IMR-90 (cell line): ENCODE data around the gene DLD. TPM values are rescaled to one million over a fixed set of nuclear protein-coding genes. Genes with fewer than 3 reads are reported as not detected.

Experiments
- ATAC-seq: fragments of 200-7000 bp; cut with Tn5 transposase; 2 replicates; pipeline ENCODE4 v1.9.1; 2020; ENCODE audit warnings: low read depth, mild to moderate bottlenecking, moderate library complexity
- BruUV-seq: library from RNA; stranded (reverse); fragments of 400-500 nt; replicated peaks from 2 replicates; lab custom pipeline; 2021; lab: Mats Ljungman, UMichigan
- CTCF ChIA-PET: fragments of 300-600 bp; formaldehyde crosslinking; extraction: SDS; loops from one replicate; lab custom pipeline; 2021; ENCODE audit warnings: antibody characterized with exemption; lab: Yijun Ruan, JAX
- POLR2A ChIA-PET: fragments of 300-600 bp; sonication (Branson Sonifier 250); formaldehyde crosslinking; loops from one replicate; lab custom pipeline; 2022; ENCODE audit warnings: antibody characterized with exemption; ENCODE audit not compliant: unreplicated experiment; lab: Charles Lee
- DNase-seq: peaks from one replicate; pipeline ENCODE4 v3.0.0; 2013
- H2AFZ ChIP-seq: replicated peaks from 2 replicates; pipeline ENCODE3; 2013; ENCODE audit warnings: low read length, mild to moderate bottlenecking; ENCODE audit not compliant: poor library complexity
- H2AK5ac ChIP-seq: 2 replicates; pipeline ENCODE4 v1.6.1; 2013; ENCODE audit warnings: low read depth, low read length, inconsistent platforms
- H2AK9ac ChIP-seq: replicated peaks from 2 replicates; pipeline ENCODE3; 2013; ENCODE audit warnings: mild to moderate bottlenecking, low read depth, low read length, moderate library complexity; ENCODE audit not compliant: poor library complexity
- H2BK120ac ChIP-seq: 2 replicates; pipeline ENCODE4 v1.6.1; 2013; ENCODE audit warnings: low read depth, low read length, inconsistent platforms
- H2BK15ac ChIP-seq: 3 replicates; pipeline ENCODE4 v1.6.1; 2013; ENCODE audit warnings: low read depth, low read length, inconsistent platforms
- H2BK20ac ChIP-seq: 2 replicates; pipeline ENCODE4 v1.6.1; 2013; ENCODE audit warnings: low read depth, mild to moderate bottlenecking, inconsistent platforms, low read length, moderate library complexity
- H2BK5ac ChIP-seq: 2 replicates; pipeline ENCODE4 v1.6.1; 2013; ENCODE audit warnings: mild to moderate bottlenecking, low read depth, low read length, inconsistent platforms; ENCODE audit not compliant: poor library complexity, severe bottlenecking
- H3K14ac ChIP-seq: replicated peaks from 2 replicates; pipeline ENCODE4 v1.6.1; 2013; ENCODE audit warnings: low read depth, low read length, inconsistent platforms
- H3K18ac ChIP-seq: 2 replicates; pipeline ENCODE4 v1.6.1; 2013; ENCODE audit warnings: low read depth, low read length, control low read depth
- H3K23ac ChIP-seq: 2 replicates; pipeline ENCODE4 v1.6.1; 2013; ENCODE audit warnings: low read depth, low read length, inconsistent platforms
- H3K27ac ChIP-seq: 2 replicates; pipeline ENCODE4 v1.5.1; 2013; ENCODE audit warnings: mild to moderate bottlenecking, control low read depth, low read length; ENCODE audit not compliant: insufficient read depth
- H3K27me3 ChIP-seq: 2 replicates; pipeline ENCODE4 v1.6.1; 2013; ENCODE audit warnings: low read length; ENCODE audit not compliant: control insufficient read depth, insufficient read depth
- H3K36me3 ChIP-seq: 2 replicates; pipeline ENCODE4 v1.6.1; 2013; ENCODE audit warnings: low read length, mixed read lengths; ENCODE audit not compliant: control insufficient read depth, insufficient read depth
- H3K4ac ChIP-seq: 2 replicates; pipeline ENCODE4 v1.6.1; 2013; ENCODE audit warnings: low read depth, low read length, inconsistent platforms
- H3K4me1 ChIP-seq: 2 replicates; pipeline ENCODE4 v1.6.1; 2013; ENCODE audit warnings: low read length, mixed read lengths; ENCODE audit not compliant: control insufficient read depth, insufficient read depth
- H3K4me2 ChIP-seq: 2 replicates; pipeline ENCODE4 v1.6.1; 2013; ENCODE audit warnings: low read depth, mild to moderate bottlenecking, control low read depth, low read length, moderate library complexity
- H3K4me3 ChIP-seq: 2 replicates; pipeline ENCODE4 v1.5.1; 2013; ENCODE audit warnings: low read depth, mild to moderate bottlenecking, control low read depth, low read length, moderate library complexity; ENCODE audit not compliant: insufficient read depth
- H3K56ac ChIP-seq: 2 replicates; pipeline ENCODE4 v1.6.1; 2013; ENCODE audit warnings: low read length, inconsistent platforms; ENCODE audit not compliant: insufficient read depth; ENCODE audit errors: extremely low read depth
- H3K79me1 ChIP-seq, 2 experiments: 2 replicates each; pipeline ENCODE4 v1.6.1; 2013; ENCODE audit warnings: low read length in 2 of 2, inconsistent platforms in 1 of 2, low read depth in 1 of 2
- H3K9ac ChIP-seq: 2 replicates; pipeline ENCODE4 v1.6.1; 2013; ENCODE audit warnings: low read depth, low read length, control low read depth
- H3K9me1 ChIP-seq: 2 replicates; pipeline ENCODE4 v1.6.1; 2013; ENCODE audit warnings: low read length, inconsistent platforms; ENCODE audit not compliant: insufficient read depth
- H3K9me3 ChIP-seq: 2 replicates; pipeline ENCODE4 v1.6.1; 2013; ENCODE audit warnings: low read length; ENCODE audit not compliant: control insufficient read depth, insufficient read depth
- H4K20me1 ChIP-seq: 2 replicates; pipeline ENCODE4 v1.6.1; 2013; ENCODE audit warnings: low read length, inconsistent platforms; ENCODE audit not compliant: insufficient read depth
- H4K5ac ChIP-seq: 2 replicates; pipeline ENCODE4 v1.6.1; 2013; ENCODE audit warnings: mild to moderate bottlenecking, low read depth, low read length, control low read depth
- H4K8ac ChIP-seq, 2 experiments: 2 replicates each; pipeline ENCODE4 v1.6.1; 2013; ENCODE audit warnings: low read depth in 2 of 2, low read length in 2 of 2, control low read depth in 1 of 2, inconsistent platforms in 1 of 2
- H4K91ac ChIP-seq: 2 replicates; pipeline ENCODE4 v1.6.1; 2013; ENCODE audit warnings: low read depth, low read length, inconsistent platforms; ENCODE audit not compliant: insufficient read depth
- CHD1 ChIP-seq: IDR thresholded peaks from 2 replicates; pipeline ENCODE4 v1.6.1; 2012; ENCODE audit warnings: low read depth, low read length, improper control_type of control experiment
- MAFK ChIP-seq: IDR thresholded peaks from 2 replicates; pipeline ENCODE4 v1.6.1; 2012; ENCODE audit warnings: low read depth, low read length, improper control_type of control experiment
- SMC3 ChIP-seq: fragments of 150-350 bp; IDR thresholded peaks from 2 replicates; pipeline ENCODE4 v1.6.1; 2016; ENCODE audit warnings: low read depth, mild to moderate bottlenecking, antibody characterized with exemption, low read length, moderate library complexity
- WGBS, 2 experiments: methylation state at CpG; one replicate each; pipeline versions ENCODE4 v1.1.5 to v1.1.7; 2013; ENCODE audit warnings: missing lambda C conversion rate in 2 of 2; ENCODE audit not compliant: insufficient read length in 1 of 2; ENCODE audit errors: extremely low coverage in 2 of 2; 5-methylcytosine and 5-hydroxymethylcytosine counted together
- dilution Hi-C: fragments of 300-500 bp; cut with HindIII; formaldehyde crosslinking; loops from one replicate; pipeline ENCODE4 v1.14.3; 2018; ENCODE audit warnings: low sequenced_read_pairs; ENCODE audit not compliant: unreplicated experiment
- in situ Hi-C: fragments of 300-500 bp; cut with MboI; formaldehyde crosslinking; loops from 3 replicates; pipeline ENCODE4 v1.14.3; 2019; ENCODE audit warnings: low sequenced_read_pairs, inconsistent platforms, mixed read lengths
- intact Hi-C: fragments of 100-400 bp; cut with micrococcal nuclease; formaldehyde crosslinking; loops from 2 replicates; pipeline ENCODE4 v1.10.0; 2022
- polyA plus RNA-seq, 3 experiments: library from polyadenylated mRNA; depleted of rRNA; stranded (reverse); fragments of >200 nt; gene quantifications; 2 replicates each; pipeline ENCODE4 v1.2.3, GENCODE V29; 2012; ENCODE audit warnings: low replicate concordance in 1 of 3
- total RNA-seq: library from RNA; depleted of rRNA; stranded (reverse); fragments of >200 nt; gene quantifications from 2 replicates; pipeline ENCODE4 v1.2.3, GENCODE V29; 2012

DLD gene
- total and polyA plus RNA-seq, 2 of the 4 experiments (the other 2 are of a cell fraction): 121 to 361 TPM

- BruUV-seq: no TSS peak
- Histone ChIP-seq H4K91ac (no peak overlapping the region), H3K9me1 (peaks cover 28% of the 10 kb centered on the region), H3K27me3 (no peaks in the 10 kb centered on the region), H3K4me2 (no peak overlapping the region), H4K8ac (no peak overlapping the region), H4K5ac (no peak overlapping the region), H3K18ac (no peak overlapping the region), H2BK120ac (no peak overlapping the region), H3K56ac (no peak overlapping the region), H3K4ac (no peak overlapping the region), H2AFZ (no peak overlapping the region), H2BK20ac (no peak overlapping the region), H4K20me1 (peaks cover 18% of the 10 kb centered on the region), H2BK5ac (no peak overlapping the region), H3K4me1 (peaks cover 7% of the 10 kb centered on the region), H2AK9ac (no peak overlapping the region), H3K27ac (no peak overlapping the region), H3K9me3 (no peaks in the 10 kb centered on the region), H3K36me3 (peaks cover 59% of the 10 kb centered on the region), H3K23ac (no peak overlapping the region), H3K9ac (no peak overlapping the region), H3K4me3 (no peak overlapping the region), H2AK5ac (no peak overlapping the region), H3K14ac (no peak overlapping the region), H2BK15ac (no peak overlapping the region), H3K79me1 (peaks cover 4 to 51% of the 10 kb centered on the region in 2 experiments; a peak in 2 of 4 replicates)
- ATAC-seq (no peak), DNase-seq (no peak)
- intact Hi-C loops (no loop called here), dilution Hi-C loops (no loop called here), in situ Hi-C loops (no loop called here)
- ChIA-PET POLR2A (no interaction called here), CTCF (no interaction called here)
- WGBS, 2 experiments: no CpG with 5 or more reads among the region's 3 CpGs
- TF ChIP-seq SMC3: no peak
- TF ChIP-seq MAFK: no peak
- no peak for TF ChIP-seq CHD1
These were observed 77.5 kb downstream of the DLD start for GRCh38 chr7:107968449-107968848.
